ENCODE data around the gene TMEM37.

TMEM37 gene

DNA sequence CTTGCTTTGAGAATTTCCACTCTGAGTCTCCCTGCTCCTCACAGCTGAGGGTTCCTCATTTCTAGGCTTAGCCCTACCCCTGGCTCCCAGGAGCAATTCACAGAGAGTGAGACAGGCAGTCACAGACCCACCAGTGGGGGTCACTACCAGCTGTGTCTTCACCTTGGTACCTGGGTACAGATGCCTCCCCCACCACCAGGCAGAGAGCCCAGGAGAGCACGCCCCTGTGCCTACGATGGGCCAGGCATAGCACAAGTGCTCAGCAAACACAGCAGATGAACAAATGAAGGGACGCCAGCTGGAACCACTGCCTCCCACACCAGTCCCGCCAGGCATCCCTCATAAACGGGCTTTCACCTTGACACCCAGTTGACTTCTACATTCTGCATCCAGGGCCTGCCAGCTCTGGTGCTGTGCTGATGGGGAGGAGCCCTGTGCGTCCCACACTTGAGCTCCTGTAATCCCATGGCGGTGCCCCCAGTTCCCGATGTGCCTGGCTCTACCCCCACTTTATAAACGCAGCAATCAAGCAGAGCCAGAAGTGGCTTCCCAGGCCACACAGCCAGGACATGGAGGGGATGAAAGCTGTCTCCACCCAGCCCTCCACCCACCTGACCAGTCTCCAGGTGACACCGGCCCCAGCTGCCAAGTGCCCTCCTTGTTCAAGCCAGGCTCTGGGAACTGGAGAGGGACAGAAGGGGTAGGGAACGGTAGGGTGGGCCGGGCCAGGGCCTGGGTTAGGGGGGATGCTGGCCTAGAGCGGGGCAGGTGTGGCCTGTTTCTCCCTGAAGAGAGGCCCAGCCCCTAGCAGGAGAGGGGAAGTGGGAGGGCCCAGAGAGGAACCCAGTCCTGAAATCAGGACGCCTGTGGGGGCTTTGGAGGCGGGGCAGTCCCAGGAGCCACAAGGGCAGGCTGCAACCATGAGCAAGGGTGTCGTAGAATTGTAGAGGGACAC lies 50.1 kb downstream of the TMEM37 start:
- no peak for DNase-seq

DNA sequence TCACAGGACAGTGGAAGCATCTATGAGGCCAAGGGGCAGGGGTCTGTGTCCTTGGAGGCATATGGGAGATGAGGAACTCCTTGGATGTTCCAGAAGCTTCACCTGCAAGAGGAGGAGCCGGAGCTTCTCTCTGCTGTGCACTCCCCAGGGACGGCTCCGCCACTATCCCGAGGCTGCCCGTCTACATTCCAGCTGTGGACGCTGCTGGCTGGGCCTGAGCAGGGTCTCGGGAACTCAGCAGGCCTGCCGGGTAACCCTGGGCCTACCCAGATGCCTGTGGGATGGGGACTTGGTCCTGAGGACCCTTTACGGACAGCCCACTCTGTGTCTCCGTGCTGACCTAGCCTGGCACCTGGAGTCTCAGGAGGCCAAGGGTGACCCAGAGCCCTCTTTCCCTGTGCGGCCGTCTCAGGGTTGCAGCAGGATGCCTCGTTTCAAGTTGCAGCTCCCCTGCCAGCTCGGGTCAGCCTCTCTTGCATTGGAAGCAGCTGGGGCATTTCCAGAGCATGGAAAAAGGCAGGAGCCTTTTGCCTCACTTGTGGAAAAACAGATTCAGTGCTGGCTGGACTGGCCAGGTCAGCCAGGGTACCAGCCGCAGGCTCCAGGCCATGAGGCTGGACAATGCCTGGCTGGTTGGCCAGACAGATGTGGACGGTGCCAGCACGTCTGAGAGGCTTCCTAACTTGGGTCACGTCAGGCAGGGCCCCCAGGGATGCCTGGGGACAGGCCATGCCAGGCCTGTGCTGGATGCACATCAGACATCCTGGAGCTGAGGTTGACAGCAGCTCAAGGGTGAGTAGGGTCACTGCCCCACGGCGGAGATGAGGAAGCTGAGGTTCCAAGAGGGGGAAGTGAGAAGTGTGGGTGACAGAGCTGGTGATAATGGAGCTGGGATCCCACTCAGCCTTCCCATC lies 51.1 kb downstream of the TMEM37 start:
- no peak for DNase-seq

DNA sequence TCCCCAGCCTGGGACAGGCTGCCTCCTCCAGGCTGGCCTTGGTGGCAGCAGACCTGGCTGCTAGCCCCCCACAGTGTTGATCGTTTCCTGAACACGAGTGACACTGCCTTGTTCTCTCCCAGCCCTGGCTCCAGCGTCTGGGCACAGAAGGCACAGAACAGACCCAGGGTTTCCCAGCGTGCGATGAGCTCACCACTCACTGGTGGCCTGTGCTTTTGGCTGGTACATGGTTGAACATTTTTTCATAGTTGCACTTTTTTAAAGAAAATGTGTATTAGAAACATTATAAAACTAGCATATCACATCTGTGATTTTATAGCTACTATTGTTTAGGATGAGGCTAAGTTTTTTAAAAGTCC lies 51.7 kb downstream of the TMEM37 start:
- DNase-seq, result no peak

GRCh38 chr2:119483896-119484718 lies 52.5 kb downstream of the TMEM37 start:
- no peak for DNase-seq

GRCh38 chr2:119484834-119485233 lies 53.2 kb downstream of the TMEM37 start:
- no peak for DNase-seq

DNA sequence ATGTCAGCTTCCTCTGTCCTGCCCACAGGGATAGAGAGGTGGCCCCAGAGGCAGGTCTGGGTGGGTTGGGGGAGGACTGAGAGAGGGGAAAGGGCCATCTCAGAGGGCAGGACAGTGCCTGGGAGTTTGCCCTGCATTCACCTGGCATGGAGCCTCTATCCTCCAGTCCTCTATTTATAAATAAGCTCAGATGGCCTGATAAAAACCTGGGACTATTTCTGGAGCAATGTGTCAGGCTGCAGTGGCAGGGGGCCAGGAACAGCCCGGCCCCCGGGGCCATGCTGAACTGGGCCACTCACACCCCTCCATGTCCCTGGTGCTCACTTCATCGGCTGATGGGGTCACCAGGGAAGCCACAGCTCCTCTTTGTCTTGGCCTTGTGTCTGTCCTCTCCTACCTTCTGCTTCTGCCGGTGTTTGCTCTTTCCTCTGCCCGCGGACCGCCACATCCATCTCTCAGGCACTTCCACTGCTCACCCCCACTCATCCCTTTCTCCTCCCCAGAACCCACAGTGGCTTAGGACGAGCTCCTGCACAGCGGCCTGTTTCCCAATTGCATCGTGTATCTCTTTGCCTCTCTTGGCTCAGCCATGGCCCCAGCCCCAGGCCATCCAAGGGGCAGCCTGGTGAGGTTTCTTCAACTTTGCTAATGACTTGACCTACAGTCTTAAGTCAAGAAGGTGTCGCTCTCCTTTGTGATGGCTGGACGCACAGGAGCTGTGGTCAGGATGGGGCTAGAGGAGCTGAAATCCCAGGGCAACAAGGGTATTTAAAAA lies 53.9 kb downstream of the TMEM37 start:
- no peak for DNase-seq

- no peak for DNase-seq
Observed at GRCh38 chr2:119486196-119486827, 54.7 kb downstream of the TMEM37 start.

GRCh38 chr2:119486886-119487285 lies 55.2 kb downstream of the TMEM37 start:
- no peak for DNase-seq

DNA sequence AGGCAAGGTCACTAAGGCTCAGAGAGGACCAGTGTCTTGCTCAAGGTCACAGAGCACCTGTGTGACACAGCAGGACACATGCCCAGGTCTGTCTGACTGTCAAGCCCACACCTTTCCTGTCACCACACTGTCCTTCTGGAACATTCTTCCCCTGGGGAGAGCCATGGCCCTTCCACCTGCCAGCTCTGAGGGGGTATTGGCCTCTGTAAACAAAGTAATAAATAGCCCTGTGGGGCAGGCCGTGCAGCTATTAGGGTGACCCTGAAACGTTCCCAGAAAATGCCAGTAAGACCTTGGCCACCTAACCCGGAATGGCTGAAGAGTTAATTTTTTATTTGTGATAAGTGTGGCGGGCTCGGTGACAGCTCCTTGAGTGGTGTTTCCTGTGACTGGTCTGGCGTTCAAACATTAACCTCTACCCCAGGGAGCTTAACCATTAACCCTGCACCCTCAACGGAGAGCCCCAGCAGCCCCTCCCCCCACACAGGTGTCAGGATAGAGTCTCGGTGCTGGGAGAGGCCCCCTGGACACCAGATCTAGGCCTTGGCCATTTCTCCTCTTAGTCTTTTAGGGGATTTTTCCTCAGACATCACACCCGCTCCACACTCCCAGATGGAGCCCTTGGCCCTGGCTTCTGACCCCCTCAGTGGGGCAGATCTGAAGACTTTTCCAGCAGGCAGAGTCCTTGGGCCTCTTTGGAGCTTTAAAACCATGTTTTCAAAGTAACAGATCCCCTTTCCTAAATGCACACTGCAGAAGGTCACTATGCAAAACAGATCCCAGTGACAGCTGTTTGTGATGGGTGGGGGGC lies 56.0 kb downstream of the TMEM37 start:
- DNase-seq, result peak in 1 of 2 experiments; percentile 64

Data from NCI-H526 (cell line).